OCI-LY7 (cell line): ENCODE data around the gene GCLC. TPM values are rescaled to one million over a fixed set of nuclear protein-coding genes. Genes with fewer than 3 reads are reported as not detected.

Experiments used
- BruUV-seq: library from RNA; stranded (reverse); fragments of 400-500 nt; replicated peaks from 2 replicates; lab custom pipeline; 2021; lab: Mats Ljungman, UMichigan
- CTCF ChIA-PET: fragments of 300-600 bp; sonication (Branson Sonifier 250); formaldehyde crosslinking; loops from one replicate; lab custom pipeline; 2022; ENCODE audit warnings: antibody characterized with exemption; ENCODE audit not compliant: unreplicated experiment; lab: Charles Lee
- POLR2A ChIA-PET: fragments of 300-600 bp; sonication (Branson Sonifier 250); formaldehyde crosslinking; loops from one replicate; lab custom pipeline; 2022; ENCODE audit warnings: antibody characterized with exemption; lab: Charles Lee
- DNase-seq: peaks from one replicate; pipeline ENCODE4 v3.0.0-alpha.2; 2015; ENCODE audit warnings: low spot score
- H2AFZ ChIP-seq: fragments of 200-600 bp; sonication (generic), shearing (Covaris generic); 2 replicates; pipeline ENCODE4 v1.6.1; 2014; ENCODE audit warnings: mild to moderate bottlenecking, antibody characterized with exemption, low read length, moderate library complexity
- H3K27ac ChIP-seq: fragments of 200-600 bp; sonication (generic); 2 replicates; pipeline ENCODE4 v1.5.1; 2014; ENCODE audit warnings: mixed run types, low read depth, mild to moderate bottlenecking, moderate library complexity, low read length, inconsistent platforms; ENCODE audit not compliant: poor library complexity, severe bottlenecking
- H3K36me3 ChIP-seq: fragments of 200-600 bp; sonication (generic); 2 replicates; pipeline ENCODE4 v1.6.1; 2014; ENCODE audit warnings: mild to moderate bottlenecking, antibody characterized with exemption, low read length, moderate library complexity, mixed read lengths; ENCODE audit not compliant: insufficient read depth
- H3K4me1 ChIP-seq: fragments of 200-600 bp; sonication (generic); 2 replicates; pipeline ENCODE4 v1.5.1; 2014; ENCODE audit warnings: mild to moderate bottlenecking, low read length; ENCODE audit not compliant: insufficient read depth, poor library complexity, severe bottlenecking
- H3K4me2 ChIP-seq: fragments of 200-600 bp; sonication (generic); 2 replicates; pipeline ENCODE4 v1.6.1; 2014; ENCODE audit warnings: mild to moderate bottlenecking, low read length
- H3K4me3 ChIP-seq: fragments of 200-600 bp; sonication (generic); 2 replicates; pipeline ENCODE4 v1.5.1; 2014; ENCODE audit warnings: mild to moderate bottlenecking, low read depth, low read length; ENCODE audit not compliant: poor library complexity, severe bottlenecking
- H3K79me2 ChIP-seq: fragments of 200-600 bp; sonication (generic); 2 replicates; pipeline ENCODE4 v1.6.1; 2016; ENCODE audit warnings: low read depth, mild to moderate bottlenecking, low read length, moderate library complexity, mixed read lengths; ENCODE audit not compliant: insufficient read depth
- H3K9me2 ChIP-seq: fragments of 200-600 bp; sonication (generic); 2 replicates; pipeline ENCODE4 v1.6.1; 2016; ENCODE audit warnings: mild to moderate bottlenecking, low read length, mixed read lengths; ENCODE audit not compliant: insufficient read depth
- H3K9me3 ChIP-seq: fragments of 200-600 bp; sonication (generic); 2 replicates; pipeline ENCODE4 v1.6.1; 2014; ENCODE audit warnings: mild to moderate bottlenecking, mixed run types, low read length, mixed read lengths
- H4K20me1 ChIP-seq: fragments of 200-600 bp; sonication (generic); 2 replicates; pipeline ENCODE4 v1.6.1; 2014; ENCODE audit warnings: mild to moderate bottlenecking, antibody characterized with exemption, low read length, moderate library complexity, mixed read lengths; ENCODE audit not compliant: insufficient read depth
- CTCF ChIP-seq: fragments of 200-600 bp; sonication (generic); conservative IDR thresholded peaks from 2 replicates; pipeline ENCODE4 v1.5.1; 2014; ENCODE audit warnings: mild to moderate bottlenecking, antibody characterized with exemption, low read length, moderate library complexity, mixed read lengths
- EZH2phosphoT487 ChIP-seq: fragments of 200-600 bp; sonication (generic); IDR thresholded peaks from 2 replicates; pipeline ENCODE4 v1.6.1; 2018; ENCODE audit warnings: low read depth, borderline replicate concordance, mild to moderate bottlenecking, mixed run types, antibody characterized with exemption, low read length, moderate library complexity, mixed read lengths
- intact Hi-C: fragments of 100-400 bp; cut with micrococcal nuclease; formaldehyde crosslinking; loops from one replicate; pipeline ENCODE4 v1.10.0; 2022; ENCODE audit not compliant: unreplicated experiment
- total RNA-seq, 2 experiments: library from RNA; depleted of rRNA in 1 of 2; stranded (reverse); fragments of >200 nt in 1 of 2; shearing (Covaris generic) in 1 of 2; gene quantifications; 2 replicates each; pipeline ENCODE4 v1.2.3, GENCODE V29; 2014 to 2022

Gene GCLC
- total RNA-seq, 2 experiments from 2014 or later = 14.3 to 30.4 TPM

- Histone ChIP-seq H3K27ac (no peak overlapping the region), H3K36me3 (peaks cover 5% of the 10 kb centered on the region; the same call in 1 of the 2 replicates), H3K9me3 (no peaks in the 10 kb centered on the region), H3K9me2 (no peaks in the 10 kb centered on the region), H4K20me1 (no peaks in the 10 kb centered on the region), H2AFZ (peak overlapping the region; percentile 16; the same call in 1 of the 2 replicates), H3K4me2 (peak overlapping the region; percentile 40; the same call in 1 of the 2 replicates), H3K4me1 (no peaks in the 10 kb centered on the region), H3K79me2 (no peaks in the 10 kb centered on the region), H3K4me3 (no peak overlapping the region)
- BruUV-seq = no TSS peak
- intact Hi-C loops = loop anchor here (1.0 kb wide), 2 partner anchors 158 to 232 kb away; no protein-coding TSS in a partner anchor
- no peak for DNase-seq
- POLR2A ChIA-PET = interaction anchor here (0.6 to 0.9 kb wide), 3 partner anchors 39 to 213 kb away, joined by 3 read pairs; no protein-coding TSS in a partner anchor
- no peak for TF ChIP-seq CTCF
- no peak for TF ChIP-seq EZH2phosphoT487
- CTCF ChIA-PET = interaction anchor here (0.7 to 1.9 kb wide), 4 partner anchors 51 to 232 kb away, joined by 3 to 6 read pairs (median 4); partner anchors contain the start of gene GCLC
Observed at GRCh38 chr6:53493635-53494025, 51.3 kb downstream of the GCLC start.

GRCh38 chr6:53492860-53493634, 51.9 kb downstream of the GCLC start:
- peak overlapping the region; percentile 40; the same call in 1 of the 2 replicates for H3K4me2 ChIP-seq
- H3K27ac ChIP-seq = no peak overlapping the region
- peak; percentile 94 for TF ChIP-seq CTCF
- TF ChIP-seq EZH2phosphoT487 = no peak
- peak overlapping the region; percentile 16; the same call in 1 of the 2 replicates for H2AFZ ChIP-seq
- H3K79me2 ChIP-seq = no peaks in the 10 kb centered on the region
- H3K36me3 ChIP-seq = no peaks in the 10 kb centered on the region; the same call in 1 of the 2 replicates
- H3K4me1 ChIP-seq = no peaks in the 10 kb centered on the region
- no peaks in the 10 kb centered on the region for H3K9me2 ChIP-seq
- intact Hi-C loops = loop anchor here (1.0 kb wide), 2 partner anchors 158 to 232 kb away; no protein-coding TSS in a partner anchor
- no peaks in the 10 kb centered on the region for H3K9me3 ChIP-seq
- H3K4me3 ChIP-seq = no peak overlapping the region
- CTCF ChIA-PET = interaction anchor here (0.7 to 1.9 kb wide), 4 partner anchors 51 to 233 kb away, joined by 3 to 6 read pairs (median 4); partner anchors contain the start of gene GCLC
- no TSS peak for BruUV-seq
- peak; percentile 61 for DNase-seq
- H4K20me1 ChIP-seq = no peaks in the 10 kb centered on the region
- POLR2A ChIA-PET = interaction anchor here (0.9 kb wide), 1 partner anchor 154 kb away, joined by 3 read pairs; no protein-coding TSS in a partner anchor
